B cell (primary cell): ENCODE data around the gene TMEM42. TPM values are rescaled to one million over a fixed set of nuclear protein-coding genes. Genes with fewer than 3 reads are reported as not detected.

ENCODE experiments used
- ATAC-seq: fragments of 200-7000 bp; cut with Tn5 transposase; one replicate; pipeline ENCODE4 v1.10.0; 2021; ENCODE audit warnings: low read depth, mild to moderate bottlenecking, moderate number of reproducible peaks, moderate library complexity
- CTCF ChIA-PET: fragments of 350-600 bp; sonication (Branson Sonifier 250); formaldehyde crosslinking; loops from one replicate; lab custom pipeline; 2021; ENCODE audit warnings: antibody characterized with exemption, inconsistent platforms; lab: Charles Lee
- POLR2A ChIA-PET: fragments of 350-600 bp; sonication (Branson Sonifier 250); formaldehyde crosslinking; loops from one replicate; lab custom pipeline; 2021; ENCODE audit warnings: antibody characterized with exemption; lab: Charles Lee
- DNase-seq: peaks from one replicate; pipeline ENCODE4 v3.0.0; 2013
- H2AFZ ChIP-seq: 2 replicates; pipeline ENCODE4 v1.6.1; 2012; ENCODE audit warnings: mild to moderate bottlenecking, low read depth, low read length; ENCODE audit not compliant: insufficient read depth, poor library complexity, severe bottlenecking
- H3K27ac ChIP-seq, 2 donors: 1 replicate in 1 of 2; 2 replicates in 1 of 2; pipeline ENCODE4 v1.5.1; 2012 to 2013; ENCODE audit warnings: low read length in 2 of 2, mild to moderate bottlenecking in 2 of 2, moderate library complexity in 1 of 2
- H3K27me3 ChIP-seq, 4 experiments: fragments of 200-600 bp in 1 of 4; sonication (generic) in 1 of 4; replicated peaks in 1 of 4; 1 replicate in 2 of 4; 2 replicates in 2 of 4; pipeline versions ENCODE4 v1.6.1 to v1.7.0; 2013 to 2016; ENCODE audit warnings: low read length in 3 of 4, mild to moderate bottlenecking in 2 of 4, mixed read lengths in 1 of 4, moderate library complexity in 1 of 4; ENCODE audit not compliant: insufficient read depth in 4 of 4, control insufficient read depth in 3 of 4; ENCODE audit errors: control extremely low read depth in 1 of 4
- H3K36me3 ChIP-seq, 2 experiments: replicated peaks in 1 of 2; 1 replicate in 1 of 2; 2 replicates in 1 of 2; pipeline versions ENCODE4 v1.6.1 to v1.7.1; 2013; ENCODE audit warnings: low read length in 1 of 2; ENCODE audit not compliant: insufficient read depth in 2 of 2, control insufficient read depth in 1 of 2; ENCODE audit errors: control extremely low read depth in 1 of 2, extremely low read depth in 1 of 2
- H3K4me1 ChIP-seq, 2 donors: fragments of 200-600 bp in 1 of 2; sonication (generic) in 1 of 2; 1 replicate in 1 of 2; 2 replicates in 1 of 2; pipeline versions ENCODE4 v1.5.1 to v1.6.1; 2013 to 2017; ENCODE audit warnings: low read length in 2 of 2; ENCODE audit not compliant: control insufficient read depth in 2 of 2, insufficient read depth in 2 of 2
- H3K4me2 ChIP-seq: replicated peaks from 2 replicates; pipeline ENCODE3; 2012; ENCODE audit warnings: mild to moderate bottlenecking, low read depth, low read length; ENCODE audit not compliant: poor library complexity, severe bottlenecking
- H3K4me3 ChIP-seq, 5 experiments: fragments of 200-600 bp in 1 of 5; sonication (generic) in 1 of 5; 1 replicate in 3 of 5; 2 replicates in 2 of 5; pipeline versions ENCODE4 v1.5.1 to v1.7.0; 2011 to 2016; ENCODE audit warnings: low read length in 4 of 5, mild to moderate bottlenecking in 4 of 5, low read depth in 2 of 5, control low read depth in 1 of 5, moderate library complexity in 1 of 5; ENCODE audit not compliant: insufficient read depth in 1 of 5; ENCODE audit errors: control extremely low read depth in 1 of 5, extremely low read depth in 1 of 5
- H3K79me2 ChIP-seq: fragments of 200-600 bp; sonication (generic); one replicate; pipeline ENCODE4 v1.6.0; 2016; ENCODE audit warnings: low read length; ENCODE audit not compliant: control insufficient read depth, insufficient read depth
- H3K9ac ChIP-seq: fragments of 200-600 bp; sonication (generic); 2 replicates; pipeline ENCODE4 v1.6.1; 2017; ENCODE audit warnings: mild to moderate bottlenecking, low read length, moderate library complexity
- H3K9me3 ChIP-seq, 3 donors: one replicate each; pipeline versions ENCODE4 v1.6.1 to v1.7.1; 2013; ENCODE audit warnings: low read length in 2 of 3; ENCODE audit not compliant: control insufficient read depth in 2 of 3, insufficient read depth in 1 of 3; ENCODE audit errors: control extremely low read depth in 1 of 3
- H4K20me1 ChIP-seq: 2 replicates; pipeline ENCODE4 v1.6.0; 2012; ENCODE audit warnings: mild to moderate bottlenecking, low read length; ENCODE audit not compliant: insufficient read depth, control insufficient read depth, poor library complexity, severe bottlenecking
- H3K27ac Mint-ChIP-seq: one replicate; pipeline ENCODE4 v1.8.0; 2021; ENCODE audit warnings: mixed read lengths
- H3K27me3 Mint-ChIP-seq: one replicate; pipeline ENCODE4 v1.8.0; 2021; ENCODE audit warnings: mixed read lengths
- H3K4me1 Mint-ChIP-seq: one replicate; pipeline ENCODE4 v1.8.0; 2021; ENCODE audit warnings: mixed read lengths
- H3K4me3 Mint-ChIP-seq: one replicate; pipeline ENCODE4 v1.8.0; 2021; ENCODE audit warnings: mixed read lengths
- H3K9me3 Mint-ChIP-seq: one replicate; pipeline ENCODE4 v1.8.0; 2022; ENCODE audit warnings: mixed read lengths; ENCODE audit not compliant: insufficient read depth
- EZH2 ChIP-seq: IDR thresholded peaks from 2 replicates; pipeline ENCODE4 v1.6.1; 2012; ENCODE audit warnings: borderline replicate concordance, low read depth, mild to moderate bottlenecking, moderate library complexity, low read length; ENCODE audit not compliant: insufficient read depth, poor library complexity, severe bottlenecking
- WGBS: methylation state at CpG from one replicate; pipeline ENCODE4 v1.1.5; 2013; ENCODE audit warnings: missing lambda C conversion rate; ENCODE audit not compliant: insufficient coverage; 5-methylcytosine and 5-hydroxymethylcytosine counted together
- intact Hi-C: fragments of 100-400 bp; cut with micrococcal nuclease; formaldehyde crosslinking; loops from one replicate; pipeline ENCODE4 v1.10.0; 2022
- polyA plus RNA-seq: library from polyadenylated mRNA; depleted of rRNA; stranded (reverse); fragments of >200 nt; gene quantifications from 2 replicates; pipeline ENCODE4 v1.2.3, GENCODE V29; 2012
- total RNA-seq, 2 donors: library from RNA; stranded (reverse); fragments of 120-200 nt in 1 of 2; gene quantifications; 1 replicate in 1 of 2; 2 replicates in 1 of 2; pipeline versions ENCODE4 v1.2.3 to v1.2.4, GENCODE V29; 2013 to 2022
- TF ChIP-seq, protein P1 (sequence below): fragments of 200-600 bp; IDR thresholded peaks from one replicate; pipeline ENCODE4 v1.8.0; 2022; ENCODE audit warnings: antibody characterized with exemption, mild to moderate bottlenecking

The TMEM42 gene
- total and polyA plus RNA-seq, 2 donors (not counting 1 experiment from before 2014, with no cell fraction given): 22.6 to 32.4 TPM

- no peak overlapping the region for H3K9ac ChIP-seq
- H2AFZ ChIP-seq: no peak overlapping the region
- H3K27me3 ChIP-seq: peaks cover 0 to 3% (median 0%) of the 10 kb centered on the region in 4 experiments
- Mint-ChIP-seq H3K9me3 (no peaks in the 10 kb centered on the region), H3K27ac (no peak overlapping the region), H3K27me3 (peaks cover 15% of the 10 kb centered on the region), H3K4me1 (no peaks in the 10 kb centered on the region), H3K4me3 (no peak overlapping the region)
- H3K4me1 ChIP-seq: no peaks in the 10 kb centered on the region
- TF ChIP-seq EZH2: no peak
- TF ChIP-seq, protein P1, sequence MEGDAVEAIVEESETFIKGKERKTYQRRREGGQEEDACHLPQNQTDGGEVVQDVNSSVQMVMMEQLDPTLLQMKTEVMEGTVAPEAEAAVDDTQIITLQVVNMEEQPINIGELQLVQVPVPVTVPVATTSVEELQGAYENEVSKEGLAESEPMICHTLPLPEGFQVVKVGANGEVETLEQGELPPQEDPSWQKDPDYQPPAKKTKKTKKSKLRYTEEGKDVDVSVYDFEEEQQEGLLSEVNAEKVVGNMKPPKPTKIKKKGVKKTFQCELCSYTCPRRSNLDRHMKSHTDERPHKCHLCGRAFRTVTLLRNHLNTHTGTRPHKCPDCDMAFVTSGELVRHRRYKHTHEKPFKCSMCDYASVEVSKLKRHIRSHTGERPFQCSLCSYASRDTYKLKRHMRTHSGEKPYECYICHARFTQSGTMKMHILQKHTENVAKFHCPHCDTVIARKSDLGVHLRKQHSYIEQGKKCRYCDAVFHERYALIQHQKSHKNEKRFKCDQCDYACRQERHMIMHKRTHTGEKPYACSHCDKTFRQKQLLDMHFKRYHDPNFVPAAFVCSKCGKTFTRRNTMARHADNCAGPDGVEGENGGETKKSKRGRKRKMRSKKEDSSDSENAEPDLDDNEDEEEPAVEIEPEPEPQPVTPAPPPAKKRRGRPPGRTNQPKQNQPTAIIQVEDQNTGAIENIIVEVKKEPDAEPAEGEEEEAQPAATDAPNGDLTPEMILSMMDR: no peak
- H3K79me2 ChIP-seq: no peaks in the 10 kb centered on the region
- ChIA-PET CTCF (no interaction called here), POLR2A (no interaction called here)
- DNase-seq (no peak), ATAC-seq (no peak)
- no peaks in the 10 kb centered on the region for H4K20me1 ChIP-seq
- no peak overlapping the region for H3K4me3 ChIP-seq
- no peak overlapping the region for H3K4me2 ChIP-seq
- no peaks in the 10 kb centered on the region for H3K36me3 ChIP-seq
- no peak overlapping the region for H3K27ac ChIP-seq
- no peaks in the 10 kb centered on the region for H3K9me3 ChIP-seq
- WGBS: 92% methylated on average over 3 of the region's 3 CpGs
- intact Hi-C loops: no loop called here
Measured at GRCh38 chr3:44890258-44890657, 28.5 kb downstream of the TMEM42 start.

DNA sequence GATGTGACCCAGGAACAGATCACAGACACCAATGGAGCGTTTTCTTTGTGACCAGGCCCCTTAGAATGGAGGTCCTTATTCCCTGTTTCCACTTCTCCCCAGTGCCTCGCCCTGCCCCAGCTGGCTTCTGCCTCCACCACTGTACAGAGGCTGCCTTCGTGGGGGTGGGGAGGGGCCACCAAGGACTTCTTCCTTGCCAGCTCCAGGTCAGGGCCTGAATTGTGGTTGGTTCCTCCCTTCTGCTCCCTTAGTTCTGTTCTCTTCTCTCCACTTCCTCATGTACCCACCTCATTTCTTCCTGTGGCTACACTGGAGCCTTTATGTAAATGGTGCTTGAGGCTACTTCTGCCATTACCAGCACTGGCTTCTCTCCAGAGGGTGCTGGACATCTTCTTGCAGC is 29.1 kb downstream of the TMEM42 start:
- WGBS: 100% methylated on average over 1 of the region's 3 CpGs
- no peaks in the 10 kb centered on the region for H3K4me1 Mint-ChIP-seq

More for the DNA sequence above, 29.1 kb downstream of the TMEM42 start:
- peaks cover 15% of the 10 kb centered on the region for H3K27me3 Mint-ChIP-seq
- Histone ChIP-seq H3K27me3 (no peaks in the 10 kb centered on the region), H3K4me1 (no peaks in the 10 kb centered on the region), H3K27ac (no peak overlapping the region), H3K9me3 (no peaks in the 10 kb centered on the region), H3K9ac (no peak overlapping the region), H2AFZ (no peak overlapping the region), H3K4me3 (no peak overlapping the region), H3K36me3 (no peaks in the 10 kb centered on the region), H3K79me2 (no peaks in the 10 kb centered on the region), H4K20me1 (no peaks in the 10 kb centered on the region), H3K4me2 (no peak overlapping the region)
- TF ChIP-seq, protein P1: no peak
- no peak for TF ChIP-seq EZH2
- ChIA-PET CTCF (no interaction called here), POLR2A (no interaction called here)
- no peak for ATAC-seq
- H3K4me3 Mint-ChIP-seq: no peak overlapping the region
- no peak overlapping the region for H3K27ac Mint-ChIP-seq
- intact Hi-C loops: no loop called here
- DNase-seq: no peak
- no peaks in the 10 kb centered on the region for H3K9me3 Mint-ChIP-seq
